Stomach smooth muscle (tissue), 2 donors: ENCODE results near the gene PANX1.

ENCODE experiments used
- H3K27ac ChIP-seq: one replicate; pipeline ENCODE4 v1.7.0; 2013; ENCODE audit warnings: mild to moderate bottlenecking, low read length, inconsistent platforms
- H3K27me3 ChIP-seq, 2 donors: one replicate each; pipeline ENCODE4 v1.7.0; 2013; ENCODE audit warnings: low read length in 2 of 2; ENCODE audit not compliant: insufficient read depth in 2 of 2, control insufficient read depth in 1 of 2
- H3K36me3 ChIP-seq, 2 donors: one replicate each; pipeline ENCODE4 v1.7.0; 2013; ENCODE audit warnings: low read length in 2 of 2; ENCODE audit not compliant: control insufficient read depth in 2 of 2, insufficient read depth in 2 of 2
- H3K4me1 ChIP-seq: one replicate; pipeline ENCODE4 v1.7.0; 2013; ENCODE audit warnings: low read length; ENCODE audit not compliant: control insufficient read depth, insufficient read depth
- H3K4me3 ChIP-seq, 2 donors: one replicate each; pipeline ENCODE4 v1.7.0; 2013; ENCODE audit warnings: low read length in 2 of 2
- H3K9ac ChIP-seq, 2 donors: one replicate each; pipeline ENCODE4 v1.7.0; 2013; ENCODE audit warnings: low read length in 2 of 2, mild to moderate bottlenecking in 1 of 2
- H3K9me3 ChIP-seq, 2 donors: one replicate each; pipeline ENCODE4 v1.7.0; 2013; ENCODE audit warnings: low read length in 2 of 2; ENCODE audit not compliant: control insufficient read depth in 2 of 2
- donor health status: healthy.
- donor health status: Pancreatic carcinoma.

The PANX1 gene

DNA sequence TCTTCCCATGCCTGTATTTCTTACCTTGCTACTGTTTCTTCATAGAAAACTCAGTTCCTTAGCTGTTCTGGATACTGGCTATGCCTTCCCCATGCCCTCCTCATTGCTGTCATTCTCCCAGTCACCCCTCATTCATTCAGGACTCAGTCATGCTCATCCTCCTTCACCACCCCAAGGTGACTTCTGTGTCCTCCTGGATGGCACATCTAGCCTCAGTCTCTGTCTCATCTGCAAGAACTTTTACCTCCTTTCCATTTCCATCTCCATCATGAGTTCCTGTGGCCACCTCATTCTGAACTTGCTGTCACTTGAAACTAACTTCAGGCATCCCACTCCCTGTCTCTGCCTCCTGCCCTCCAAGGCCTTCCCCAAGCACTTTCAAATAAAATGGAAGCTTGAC, 42.3 kb downstream of the PANX1 start:
- Histone ChIP-seq H3K4me3 (no peak overlapping the region), H3K27me3 (no peaks in the 10 kb centered on the region), H3K4me1 (peaks cover 3% of the 10 kb centered on the region), H3K36me3 (peaks cover 2 to 3% of the 10 kb centered on the region in 2 donors), H3K9ac (no peak overlapping the region), H3K27ac (no peak overlapping the region), H3K9me3 (no peaks in the 10 kb centered on the region)

DNA sequence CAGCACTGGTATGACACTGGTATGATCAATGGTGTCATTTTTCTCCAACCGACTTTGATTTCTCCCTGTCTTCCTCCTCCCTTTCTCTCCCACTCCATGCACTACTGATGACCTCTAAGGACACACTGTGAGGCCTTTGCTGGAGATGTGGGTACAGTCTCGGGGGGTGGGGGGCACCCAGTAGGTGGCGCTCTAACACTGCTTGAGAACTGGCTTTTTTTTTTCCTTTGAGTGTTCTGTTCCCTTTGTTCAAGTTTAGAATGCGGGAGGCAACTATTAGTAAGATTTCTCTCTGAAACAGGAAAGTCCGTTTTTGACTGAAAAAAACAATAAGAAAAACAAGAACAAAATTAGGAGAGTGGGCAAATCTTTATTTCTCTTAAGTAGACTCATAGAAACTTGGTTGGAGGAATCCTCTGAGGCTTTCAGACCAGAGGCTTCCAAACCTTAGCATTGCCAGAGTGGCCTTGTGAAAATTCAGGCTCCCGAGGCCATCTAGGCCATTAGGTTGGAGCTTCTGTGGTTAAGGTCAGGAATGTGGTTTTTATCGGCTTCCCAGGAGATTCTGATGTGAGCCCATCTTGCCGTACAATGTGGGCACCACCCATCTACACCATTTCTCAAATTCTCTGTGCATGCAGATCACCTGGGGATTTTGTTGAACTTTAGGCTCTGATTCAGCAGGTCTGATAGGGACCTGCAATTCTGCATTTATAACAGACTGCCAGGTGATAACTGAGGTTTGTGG, 43.2 kb downstream of the PANX1 start:
- no peaks in the 10 kb centered on the region for H3K27me3 ChIP-seq
- no peak overlapping the region for H3K9ac ChIP-seq
- no peak overlapping the region for H3K27ac ChIP-seq
- no peaks in the 10 kb centered on the region for H3K9me3 ChIP-seq
- no peak overlapping the region for H3K4me3 ChIP-seq
- peaks cover 2 to 3% of the 10 kb centered on the region in 2 donors for H3K36me3 ChIP-seq
- peaks cover 3% of the 10 kb centered on the region for H3K4me1 ChIP-seq

DNA sequence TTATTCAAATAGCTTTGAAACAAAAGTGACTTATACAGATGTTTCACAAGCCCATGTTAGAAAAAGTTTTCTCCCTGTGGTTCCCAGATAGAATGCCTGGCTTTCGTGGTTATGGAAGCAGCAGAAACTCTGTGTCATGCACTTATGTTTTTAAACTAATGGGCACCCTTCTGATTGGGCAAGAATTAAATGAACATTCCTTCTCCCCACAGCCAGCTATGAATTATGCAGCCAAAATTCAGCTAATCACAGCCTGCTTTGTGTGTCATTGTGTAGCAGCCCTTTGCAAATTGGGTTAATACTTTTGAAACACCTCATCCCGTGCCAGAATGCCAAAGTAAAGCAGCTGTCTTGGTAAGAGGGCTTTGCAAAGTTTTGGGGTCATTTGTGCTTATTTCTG, 46.9 kb downstream of the PANX1 start:
- H3K27ac ChIP-seq, result no peak overlapping the region
- H3K4me3 ChIP-seq, result no peak overlapping the region
- no peaks in the 10 kb centered on the region for H3K9me3 ChIP-seq
- H3K9ac ChIP-seq, result no peak overlapping the region
- peaks cover 7 to 12% of the 10 kb centered on the region in 2 donors for H3K36me3 ChIP-seq
- peaks cover 3% of the 10 kb centered on the region for H3K4me1 ChIP-seq
- no peaks in the 10 kb centered on the region for H3K27me3 ChIP-seq

DNA sequence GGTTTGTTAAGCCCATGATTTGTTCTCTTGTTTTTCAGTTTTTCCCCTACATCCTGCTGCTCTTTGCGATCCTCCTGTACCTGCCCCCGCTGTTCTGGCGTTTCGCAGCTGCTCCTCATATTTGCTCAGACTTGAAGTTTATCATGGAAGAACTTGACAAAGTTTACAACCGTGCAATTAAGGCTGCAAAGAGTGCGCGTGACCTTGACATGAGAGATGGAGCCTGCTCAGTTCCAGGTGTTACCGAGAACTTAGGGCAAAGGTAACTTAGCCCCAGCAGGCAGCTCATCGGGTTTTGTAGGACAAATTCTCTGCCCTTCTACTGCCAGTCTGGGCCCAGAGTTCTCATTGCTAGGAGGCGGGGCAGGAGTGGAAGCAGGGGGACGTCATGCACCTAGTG, 49.7 kb downstream of the PANX1 start:
- Histone ChIP-seq H3K9ac (no peak overlapping the region), H3K27ac (no peak overlapping the region), H3K9me3 (no peaks in the 10 kb centered on the region), H3K4me3 (no peak overlapping the region), H3K4me1 (peaks cover 3% of the 10 kb centered on the region), H3K36me3 (peaks cover 13 to 22% of the 10 kb centered on the region in 2 donors), H3K27me3 (no peaks in the 10 kb centered on the region)

DNA sequence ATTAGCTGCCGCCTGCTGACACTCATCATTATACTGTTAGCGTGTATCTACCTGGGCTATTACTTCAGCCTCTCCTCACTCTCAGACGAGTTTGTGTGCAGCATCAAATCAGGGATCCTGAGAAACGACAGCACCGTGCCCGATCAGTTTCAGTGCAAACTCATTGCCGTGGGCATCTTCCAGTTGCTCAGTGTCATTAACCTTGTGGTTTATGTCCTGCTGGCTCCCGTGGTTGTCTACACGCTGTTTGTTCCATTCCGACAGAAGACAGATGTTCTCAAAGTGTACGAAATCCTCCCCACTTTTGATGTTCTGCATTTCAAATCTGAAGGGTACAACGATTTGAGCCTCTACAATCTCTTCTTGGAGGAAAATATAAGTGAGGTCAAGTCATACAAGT, 51.1 kb downstream of the PANX1 start:
- H3K9ac ChIP-seq, result no peak overlapping the region
- no peak overlapping the region for H3K4me3 ChIP-seq

DNA sequence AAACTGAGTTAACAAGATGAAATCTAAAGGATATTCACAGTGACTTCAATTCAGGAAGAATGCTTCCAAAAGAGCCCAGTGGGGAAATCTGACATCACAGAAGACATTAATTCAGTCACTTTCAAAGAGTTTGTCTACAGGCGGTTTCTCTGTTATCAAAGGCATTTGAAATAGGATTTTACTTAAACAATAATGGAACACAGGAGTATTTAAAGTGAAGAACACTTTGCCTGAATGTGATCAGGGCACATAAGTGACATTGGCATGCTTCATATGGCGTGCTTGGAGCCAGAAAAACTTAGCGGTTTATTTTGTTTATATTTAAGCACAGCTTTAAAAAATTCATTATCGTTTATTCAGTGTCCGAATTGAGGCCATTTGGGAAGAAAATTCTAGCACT, 52.9 kb downstream of the PANX1 start:
- Histone ChIP-seq H3K9me3 (no peaks in the 10 kb centered on the region), H3K4me3 (no peak overlapping the region), H3K9ac (no peak overlapping the region), H3K27me3 (no peaks in the 10 kb centered on the region), H3K36me3 (peaks cover 13 to 23% of the 10 kb centered on the region in 2 donors), H3K27ac (no peak overlapping the region), H3K4me1 (peaks cover 3% of the 10 kb centered on the region)

More for the DNA sequence above, 51.1 kb downstream of the PANX1 start:
- no peaks in the 10 kb centered on the region for H3K9me3 ChIP-seq
- H3K27ac ChIP-seq, result no peak overlapping the region
- peaks cover 13 to 20% of the 10 kb centered on the region in 2 donors for H3K36me3 ChIP-seq
- H3K4me1 ChIP-seq, result peaks cover 6% of the 10 kb centered on the region
- no peaks in the 10 kb centered on the region for H3K27me3 ChIP-seq

DNA sequence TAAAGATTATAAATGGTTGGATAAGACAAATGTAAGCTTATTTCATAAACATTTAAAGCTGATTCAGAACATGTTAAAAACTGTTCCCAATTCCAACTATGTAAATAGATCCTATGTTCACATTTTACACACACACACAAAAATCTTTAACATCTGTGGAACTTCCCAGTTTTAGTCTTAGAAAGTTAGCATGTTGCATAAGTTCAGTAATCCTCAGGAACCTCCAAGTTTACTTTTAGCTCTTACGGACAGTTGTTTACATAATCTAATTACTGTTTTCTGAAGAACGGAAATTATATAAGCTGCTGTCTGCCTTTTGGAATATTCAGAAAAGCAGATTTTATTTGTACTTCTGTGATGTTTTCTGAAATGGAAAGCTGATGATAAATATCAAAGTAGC, 53.3 kb downstream of the PANX1 start:
- Histone ChIP-seq H3K4me3 (no peak overlapping the region), H3K4me1 (peaks cover 3% of the 10 kb centered on the region), H3K9me3 (no peaks in the 10 kb centered on the region), H3K27ac (no peak overlapping the region), H3K9ac (no peak overlapping the region), H3K27me3 (no peaks in the 10 kb centered on the region), H3K36me3 (peaks cover 13 to 26% of the 10 kb centered on the region in 2 donors)

DNA sequence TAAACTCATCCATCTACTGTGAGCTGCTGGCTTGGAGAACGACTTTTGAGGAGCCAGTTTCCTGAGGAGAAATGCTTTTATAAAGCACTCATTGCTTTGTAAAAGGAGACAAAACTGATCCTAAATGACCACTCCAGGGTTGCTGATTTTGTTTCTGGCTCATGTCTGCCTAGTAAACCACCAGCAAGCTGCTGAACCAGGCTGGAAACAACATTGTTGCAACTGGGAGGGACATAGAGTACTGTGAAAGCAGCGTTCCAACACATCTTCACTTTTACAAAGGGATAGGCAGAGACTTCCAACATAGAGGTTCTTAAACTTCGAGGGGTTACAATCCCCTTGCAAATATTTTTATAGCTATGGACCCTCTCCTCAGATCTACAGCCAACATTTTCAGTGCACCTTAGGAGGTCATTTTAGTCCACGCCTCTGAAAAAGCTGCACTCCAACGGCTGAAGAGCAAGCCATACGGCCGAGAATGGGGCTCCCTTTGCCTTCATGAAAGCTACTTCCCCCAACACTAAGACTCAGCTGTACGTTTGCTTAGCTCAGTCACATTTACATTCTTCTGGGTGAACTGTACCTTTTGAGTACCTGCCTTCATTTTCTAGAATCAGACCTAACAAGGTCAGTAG, 54.7 kb downstream of the PANX1 start:
- peak overlapping the region in 1 of 2 donors; percentile 54 for H3K4me3 ChIP-seq
- no peak overlapping the region for H3K27ac ChIP-seq
- H3K9ac ChIP-seq, result no peak overlapping the region
- H3K9me3 ChIP-seq, result no peaks in the 10 kb centered on the region
- peaks cover 12 to 26% of the 10 kb centered on the region in 2 donors for H3K36me3 ChIP-seq
- no peaks in the 10 kb centered on the region for H3K27me3 ChIP-seq
- peaks cover 3% of the 10 kb centered on the region for H3K4me1 ChIP-seq

DNA sequence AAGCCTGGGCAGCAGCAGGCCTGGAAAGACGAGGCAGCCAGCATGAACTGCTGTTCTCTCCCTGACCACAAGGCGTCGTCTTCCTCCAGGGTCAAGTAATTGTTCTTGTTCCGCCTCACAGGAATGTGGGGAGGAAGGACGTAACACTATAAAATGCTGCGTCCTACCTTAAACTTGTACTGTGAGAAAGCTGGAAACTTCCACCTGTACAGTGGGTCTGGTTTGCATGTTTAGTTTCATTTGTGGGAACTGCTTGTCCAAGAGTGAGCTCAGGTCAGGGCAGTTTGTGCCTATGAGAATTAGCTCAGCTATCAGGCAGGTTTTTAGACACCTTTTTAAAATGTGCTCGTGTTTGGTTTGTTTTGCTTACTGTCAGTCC, 55.2 kb downstream of the PANX1 start:
- peaks cover 3% of the 10 kb centered on the region for H3K4me1 ChIP-seq
- peaks cover 8 to 22% of the 10 kb centered on the region in 2 donors for H3K36me3 ChIP-seq
- no peaks in the 10 kb centered on the region for H3K27me3 ChIP-seq
- H3K9me3 ChIP-seq, result no peaks in the 10 kb centered on the region
- H3K27ac ChIP-seq, result no peak overlapping the region
- H3K9ac ChIP-seq, result no peak overlapping the region
- peak overlapping the region in 1 of 2 donors; percentile 54 for H3K4me3 ChIP-seq

DNA sequence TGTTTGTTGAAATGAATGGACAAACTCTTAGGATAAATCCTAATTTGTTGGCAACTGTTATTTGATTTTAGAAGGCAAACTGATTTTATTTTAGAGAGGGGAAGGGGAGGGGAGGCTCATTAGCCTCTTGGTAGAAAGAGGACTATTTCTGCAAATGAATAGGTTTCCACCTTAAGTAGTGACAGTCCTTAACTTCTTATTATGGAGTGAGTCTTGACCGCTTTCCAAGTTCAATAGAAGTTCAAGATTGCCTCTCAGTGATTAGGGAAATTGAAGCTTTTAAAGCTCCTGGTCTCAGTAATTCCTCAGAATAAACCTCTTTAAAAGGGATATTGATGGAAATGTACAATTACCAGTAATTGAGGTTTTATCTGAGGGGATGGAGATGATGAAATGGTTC, 55.7 kb downstream of the PANX1 start:
- H3K9me3 ChIP-seq, result no peaks in the 10 kb centered on the region
- no peak overlapping the region for H3K27ac ChIP-seq
- H3K9ac ChIP-seq, result no peak overlapping the region
- H3K36me3 ChIP-seq, result peaks cover 8 to 22% of the 10 kb centered on the region in 2 donors
- no peaks in the 10 kb centered on the region for H3K27me3 ChIP-seq
- peaks cover 3% of the 10 kb centered on the region for H3K4me1 ChIP-seq
- H3K4me3 ChIP-seq, result no peak overlapping the region

DNA sequence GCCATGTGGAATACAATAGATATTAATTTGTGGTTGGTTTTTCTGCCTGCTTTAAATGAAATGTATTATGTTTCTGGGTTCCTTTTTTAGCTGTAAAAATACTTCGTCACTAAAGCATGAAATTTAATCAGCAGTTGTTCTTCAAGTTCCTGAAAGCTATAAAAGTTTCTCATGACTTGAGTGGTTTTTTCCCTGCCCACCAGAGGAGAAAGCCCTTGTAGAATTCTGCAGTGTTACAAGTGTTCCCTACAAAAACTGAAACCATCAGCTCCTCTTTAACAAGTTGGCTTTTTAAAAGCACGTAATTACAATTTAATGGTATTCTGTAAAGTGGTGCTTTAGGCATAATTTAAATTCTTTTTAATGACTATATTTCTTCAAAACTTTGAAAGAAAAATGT, 56.2 kb downstream of the PANX1 start:
- no peaks in the 10 kb centered on the region for H3K27me3 ChIP-seq
- H3K9ac ChIP-seq, result no peak overlapping the region
- H3K27ac ChIP-seq, result no peak overlapping the region
- peaks cover 8 to 19% of the 10 kb centered on the region in 2 donors for H3K36me3 ChIP-seq
- H3K4me1 ChIP-seq, result peaks cover 3% of the 10 kb centered on the region
- H3K9me3 ChIP-seq, result no peaks in the 10 kb centered on the region
- H3K4me3 ChIP-seq, result no peak overlapping the region
